GM06990 (cell line): ENCODE measurements around the gene PACS1.
A peak's percentile ranks its signal among the peaks of the same experiment; 100 is the strongest.

Experiments
- DNase-seq: peaks from one replicate; pipeline ENCODE4 v3.0.0-alpha.2; 2011; ENCODE audit not compliant: insufficient read length; ENCODE audit errors: extremely low read depth
- H3K27me3 ChIP-seq: replicated peaks from 2 replicates; pipeline ENCODE4 v1.6.0; 2011; ENCODE audit warnings: low read length; ENCODE audit not compliant: control insufficient read depth, insufficient read depth
- H3K36me3 ChIP-seq: 2 replicates; pipeline ENCODE4 v1.5.1; 2011; ENCODE audit warnings: low read length; ENCODE audit not compliant: control insufficient read depth, insufficient read depth
- H3K4me3 ChIP-seq: replicated peaks from 2 replicates; pipeline ENCODE4 v1.5.1; 2011; ENCODE audit warnings: low read depth, mild to moderate bottlenecking, control low read depth, low read length
- CTCF ChIP-seq: IDR thresholded peaks from 2 replicates; pipeline ENCODE4 v1.5.1; 2011; ENCODE audit warnings: low read length, control low read depth, mild to moderate bottlenecking, inconsistent platforms; ENCODE audit not compliant: insufficient read depth, poor library complexity, severe bottlenecking

Gene PACS1

GRCh38 chr11:66277471-66278362 is 207.6 kb downstream of the PACS1 start, which contains the start of gene CNIH2:
Gene CNIH2, plus strand, starts transcription at chr11:66278175. Its CDS starts 282 bp downstream, at chr11:66278457.
- peaks cover 24% of the 10 kb centered on the region for H3K36me3 ChIP-seq
- no peak for TF ChIP-seq CTCF
- 0 out of 2 replicates have a peak within 1 kb of the TSS, but pooled peaks have one; percentile 22 for H3K4me3 ChIP-seq
- DNase-seq: no peak
- H3K27me3 ChIP-seq: no peaks in the 10 kb centered on the region

GRCh38 chr11:66278363-66279091 is 208.5 kb downstream of the PACS1 start:
- H3K36me3 ChIP-seq: peaks cover 18% of the 10 kb centered on the region
- no peak for DNase-seq
- no peak for TF ChIP-seq CTCF

DNA sequence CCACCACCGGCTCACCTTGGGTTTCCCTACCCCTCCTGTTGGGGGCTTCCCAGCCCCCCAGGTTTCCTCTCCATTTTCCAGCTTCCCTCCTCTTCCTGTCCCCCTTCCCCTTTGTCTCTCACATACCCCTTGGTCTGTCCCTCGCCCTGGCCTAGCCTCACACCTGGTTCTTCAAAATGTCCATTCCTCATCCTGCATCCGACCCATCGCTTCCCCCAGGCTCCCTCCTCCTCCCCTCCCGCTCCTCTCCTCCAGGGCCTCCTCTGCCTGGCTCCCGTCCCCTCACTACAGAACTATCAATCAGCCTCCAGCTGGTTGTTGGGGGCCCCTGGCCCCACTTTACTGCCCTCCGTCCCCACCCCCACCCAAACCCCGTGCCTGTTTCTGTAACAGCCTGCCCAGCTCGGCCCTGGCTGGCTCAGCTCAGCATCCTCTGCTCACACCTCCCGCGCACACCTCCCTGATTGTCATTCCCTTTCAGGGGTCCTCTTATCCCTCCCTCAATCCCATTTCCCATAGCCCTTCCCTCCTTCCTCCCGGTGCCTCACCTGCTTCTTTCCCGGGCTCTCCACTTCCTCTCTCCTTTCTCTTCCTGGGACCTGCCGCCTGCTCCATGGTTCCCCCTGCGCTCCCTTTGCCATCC is 209.1 kb downstream of the PACS1 start:
- Histone ChIP-seq H3K4me3 (no peak overlapping the region), H3K27me3 (no peaks in the 10 kb centered on the region), H3K36me3 (peaks cover 15% of the 10 kb centered on the region)
- DNase-seq: no peak
- no peak for TF ChIP-seq CTCF

More at GRCh38 chr11:66278363-66279091, 208.5 kb downstream of the PACS1 start:
- no peak overlapping the region for H3K4me3 ChIP-seq
- H3K27me3 ChIP-seq: no peaks in the 10 kb centered on the region

- peaks cover 15% of the 10 kb centered on the region for H3K36me3 ChIP-seq
- H3K4me3 ChIP-seq: no peak overlapping the region
- no peak for TF ChIP-seq CTCF
- DNase-seq: no peak
- no peaks in the 10 kb centered on the region for H3K27me3 ChIP-seq
Observed at GRCh38 chr11:66280428-66280827, 210.4 kb downstream of the PACS1 start.

- TF ChIP-seq CTCF: no peak
- no peaks in the 10 kb centered on the region for H3K27me3 ChIP-seq
- DNase-seq: no peak
- peaks cover 18% of the 10 kb centered on the region for H3K36me3 ChIP-seq
- no peak overlapping the region for H3K4me3 ChIP-seq
Observed at GRCh38 chr11:66281001-66281400, 210.9 kb downstream of the PACS1 start.
